IPS DF 6.9 (cell line): ENCODE results near the gene AFF3.
A peak's percentile ranks its signal among the peaks of the same experiment; 100 is the strongest.

Source experiments
- DNase-seq: peaks from one replicate; pipeline ENCODE4 v3.0.0-alpha.2; 2013; ENCODE audit warnings: low read depth, low spot score
- H3K27ac ChIP-seq: one replicate; pipeline ENCODE4 v1.5.1; 2013; ENCODE audit warnings: low read length, control low read depth
- H3K27me3 ChIP-seq: 2 replicates; pipeline ENCODE4 v1.6.1; 2013; ENCODE audit warnings: mild to moderate bottlenecking, low read length; ENCODE audit not compliant: control insufficient read depth, insufficient read depth
- H3K36me3 ChIP-seq: 2 replicates; pipeline ENCODE4 v1.6.1; 2013; ENCODE audit warnings: low read length; ENCODE audit not compliant: control insufficient read depth, insufficient read depth
- H3K4me1 ChIP-seq: 2 replicates; pipeline ENCODE4 v1.6.1; 2013; ENCODE audit warnings: low read length; ENCODE audit not compliant: control insufficient read depth, insufficient read depth
- H3K4me3 ChIP-seq: 2 replicates; pipeline ENCODE4 v1.5.1; 2013; ENCODE audit warnings: mild to moderate bottlenecking, low read length
- H3K9me3 ChIP-seq: 2 replicates; pipeline ENCODE4 v1.6.1; 2013; ENCODE audit warnings: low read length, inconsistent platforms; ENCODE audit not compliant: control insufficient read depth, insufficient read depth
- WGBS: extraction: QIAGEN DNeasy Blood & Tissue Kit; methylation state at CpG from one replicate; pipeline ENCODE4 v1.1.7; 2013; ENCODE audit warnings: mixed read lengths, missing lambda C conversion rate; ENCODE audit not compliant: insufficient read length, insufficient coverage; 5-methylcytosine and 5-hydroxymethylcytosine counted together

Gene AFF3, protein sequence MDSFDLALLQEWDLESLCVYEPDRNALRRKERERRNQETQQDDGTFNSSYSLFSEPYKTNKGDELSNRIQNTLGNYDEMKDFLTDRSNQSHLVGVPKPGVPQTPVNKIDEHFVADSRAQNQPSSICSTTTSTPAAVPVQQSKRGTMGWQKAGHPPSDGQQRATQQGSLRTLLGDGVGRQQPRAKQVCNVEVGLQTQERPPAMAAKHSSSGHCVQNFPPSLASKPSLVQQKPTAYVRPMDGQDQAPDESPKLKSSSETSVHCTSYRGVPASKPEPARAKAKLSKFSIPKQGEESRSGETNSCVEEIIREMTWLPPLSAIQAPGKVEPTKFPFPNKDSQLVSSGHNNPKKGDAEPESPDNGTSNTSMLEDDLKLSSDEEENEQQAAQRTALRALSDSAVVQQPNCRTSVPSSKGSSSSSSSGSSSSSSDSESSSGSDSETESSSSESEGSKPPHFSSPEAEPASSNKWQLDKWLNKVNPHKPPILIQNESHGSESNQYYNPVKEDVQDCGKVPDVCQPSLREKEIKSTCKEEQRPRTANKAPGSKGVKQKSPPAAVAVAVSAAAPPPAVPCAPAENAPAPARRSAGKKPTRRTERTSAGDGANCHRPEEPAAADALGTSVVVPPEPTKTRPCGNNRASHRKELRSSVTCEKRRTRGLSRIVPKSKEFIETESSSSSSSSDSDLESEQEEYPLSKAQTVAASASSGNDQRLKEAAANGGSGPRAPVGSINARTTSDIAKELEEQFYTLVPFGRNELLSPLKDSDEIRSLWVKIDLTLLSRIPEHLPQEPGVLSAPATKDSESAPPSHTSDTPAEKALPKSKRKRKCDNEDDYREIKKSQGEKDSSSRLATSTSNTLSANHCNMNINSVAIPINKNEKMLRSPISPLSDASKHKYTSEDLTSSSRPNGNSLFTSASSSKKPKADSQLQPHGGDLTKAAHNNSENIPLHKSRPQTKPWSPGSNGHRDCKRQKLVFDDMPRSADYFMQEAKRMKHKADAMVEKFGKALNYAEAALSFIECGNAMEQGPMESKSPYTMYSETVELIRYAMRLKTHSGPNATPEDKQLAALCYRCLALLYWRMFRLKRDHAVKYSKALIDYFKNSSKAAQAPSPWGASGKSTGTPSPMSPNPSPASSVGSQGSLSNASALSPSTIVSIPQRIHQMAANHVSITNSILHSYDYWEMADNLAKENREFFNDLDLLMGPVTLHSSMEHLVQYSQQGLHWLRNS (N-terminal part only)

DNA sequence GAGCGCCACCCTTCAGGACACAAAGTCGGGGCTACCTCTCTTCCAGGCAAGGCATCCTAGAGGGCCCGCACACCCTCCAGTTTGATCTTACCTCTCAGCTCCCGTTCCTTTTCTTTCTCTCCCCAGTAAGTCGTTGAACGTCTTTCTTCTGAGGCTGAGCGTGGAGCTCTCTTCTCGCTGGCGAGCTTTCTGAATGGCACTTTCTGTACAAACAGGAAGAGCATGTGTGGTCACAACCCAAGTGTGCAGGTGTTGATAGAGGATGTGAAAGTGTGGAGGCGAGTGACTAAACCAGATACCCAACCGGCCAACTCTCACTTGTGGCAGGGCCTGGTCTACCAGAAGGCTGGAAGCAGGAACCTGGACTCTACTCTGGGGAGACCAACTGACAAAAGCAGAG is at the start of gene AFF3:
AFF3 (minus strand) TSS at position 198 of the 400 bp plus-strand sequence. CDS start 38,136 bp downstream, outside the sequence.
- no peaks in the 10 kb centered on the region for H3K9me3 ChIP-seq
- no peaks in the 10 kb centered on the region for H3K36me3 ChIP-seq
- DNase-seq: no peak
- no peaks in the 10 kb centered on the region for H3K27me3 ChIP-seq
- no CpG with 5 or more reads among the region's 11 CpGs for WGBS
- H3K4me3 ChIP-seq: no peak within 1 kb of the TSS
- no peak within 1 kb of the TSS for H3K27ac ChIP-seq
- no peaks in the 10 kb centered on the region for H3K4me1 ChIP-seq

- no peaks in the 10 kb centered on the region for H3K4me1 ChIP-seq
- H3K27me3 ChIP-seq: no peaks in the 10 kb centered on the region
- WGBS: no CpG with 5 or more reads among the region's 6 CpGs
- H3K4me3 ChIP-seq: no peak overlapping the region
- H3K27ac ChIP-seq: no peak overlapping the region
- no peaks in the 10 kb centered on the region for H3K9me3 ChIP-seq
- DNase-seq: no peak
- no peaks in the 10 kb centered on the region for H3K36me3 ChIP-seq
Observed at GRCh38 chr2:100189387-100189786, 47.0 kb upstream of the AFF3 start.

DNA sequence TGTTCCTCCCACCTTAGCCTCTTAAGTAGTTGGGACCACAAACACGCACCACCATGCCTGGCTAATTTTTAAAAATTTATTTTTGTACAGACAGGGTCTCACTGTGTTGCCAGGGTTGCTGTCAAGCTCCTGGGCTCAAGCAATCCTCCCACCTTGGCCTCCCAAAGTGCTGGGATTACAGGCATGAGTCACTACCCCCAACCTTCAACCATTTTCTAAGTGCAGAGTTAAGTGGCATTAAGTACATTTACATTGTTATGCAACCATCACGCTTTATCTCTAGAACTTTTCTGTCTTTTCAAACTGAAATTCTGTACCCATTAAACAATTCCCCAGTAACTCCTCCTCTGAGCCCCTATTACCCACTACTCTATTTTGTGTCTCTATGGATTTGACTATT is 45.9 kb upstream of the AFF3 start:
- Histone ChIP-seq H3K27ac (no peak overlapping the region), H3K4me3 (no peak overlapping the region), H3K4me1 (no peaks in the 10 kb centered on the region), H3K9me3 (no peaks in the 10 kb centered on the region), H3K27me3 (0 out of 2 replicates have a peak, but pooled peaks cover 2% of the 10 kb centered on the region), H3K36me3 (no peaks in the 10 kb centered on the region)
- DNase-seq: no peak
- WGBS: no CpG with 5 or more reads among the region's 2 CpGs

- H3K36me3 ChIP-seq: no peaks in the 10 kb centered on the region
- DNase-seq: no peak
- no peak overlapping the region for H3K27ac ChIP-seq
- no peaks in the 10 kb centered on the region for H3K9me3 ChIP-seq
- H3K4me1 ChIP-seq: peaks cover 2% of the 10 kb centered on the region; the same call in 1 of the 2 replicates
- no peak overlapping the region for H3K4me3 ChIP-seq
- WGBS: no CpG with 5 or more reads among the region's 8 CpGs
- 0 out of 2 replicates have a peak, but pooled peaks cover 2% of the 10 kb centered on the region for H3K27me3 ChIP-seq
Observed at GRCh38 chr2:100186126-100186525, 43.7 kb upstream of the AFF3 start.

DNA sequence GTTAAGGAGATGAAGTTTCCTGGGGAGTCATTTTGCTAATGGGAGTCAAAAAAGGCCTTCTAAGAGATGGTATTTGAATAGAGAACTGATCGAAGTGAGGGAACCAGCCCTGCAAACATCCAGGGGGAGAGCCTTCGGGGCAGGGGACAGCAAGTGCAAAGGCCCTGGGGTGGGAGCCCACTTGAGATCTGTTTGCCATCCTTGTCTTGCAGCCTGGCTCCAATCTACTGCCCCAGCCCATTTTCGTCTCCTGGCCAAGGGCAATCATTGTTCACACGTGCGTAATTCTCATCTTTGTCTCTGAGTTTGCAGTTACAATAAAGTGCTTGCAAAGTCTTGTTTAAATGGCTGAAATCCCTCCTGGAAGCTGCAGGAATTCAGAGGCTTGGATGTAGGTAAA is 43.1 kb upstream of the AFF3 start:
- no peaks in the 10 kb centered on the region for H3K9me3 ChIP-seq
- no CpG with 5 or more reads among the region's 5 CpGs for WGBS
- no peak overlapping the region for H3K27ac ChIP-seq
- H3K4me1 ChIP-seq: peaks cover 2% of the 10 kb centered on the region; the same call in 1 of the 2 replicates
- H3K4me3 ChIP-seq: no peak overlapping the region
- no peaks in the 10 kb centered on the region for H3K36me3 ChIP-seq
- DNase-seq: no peak
- H3K27me3 ChIP-seq: 0 out of 2 replicates have a peak, but pooled peaks cover 2% of the 10 kb centered on the region

- H3K27me3 ChIP-seq: 0 out of 2 replicates have a peak, but pooled peaks cover 2% of the 10 kb centered on the region
- no peak overlapping the region for H3K27ac ChIP-seq
- peaks cover 2% of the 10 kb centered on the region; the same call in 1 of the 2 replicates for H3K4me1 ChIP-seq
- DNase-seq: no peak
- H3K4me3 ChIP-seq: no peak overlapping the region
- H3K9me3 ChIP-seq: no peaks in the 10 kb centered on the region
- H3K36me3 ChIP-seq: no peaks in the 10 kb centered on the region
- WGBS: no CpG with 5 or more reads among the region's 3 CpGs
Observed at GRCh38 chr2:100185105-100185504, 42.7 kb upstream of the AFF3 start.

- no peak for DNase-seq
- peaks cover 2% of the 10 kb centered on the region; the same call in 1 of the 2 replicates for H3K4me1 ChIP-seq
- no peak overlapping the region for H3K4me3 ChIP-seq
- WGBS: no CpG with 5 or more reads among the region's 4 CpGs
- H3K27ac ChIP-seq: no peak overlapping the region
- H3K27me3 ChIP-seq: peaks cover 2% of the 10 kb centered on the region; the same call in 1 of the 2 replicates
- H3K9me3 ChIP-seq: no peaks in the 10 kb centered on the region
- no peaks in the 10 kb centered on the region for H3K36me3 ChIP-seq
Observed at GRCh38 chr2:100184055-100184737, 41.8 kb upstream of the AFF3 start.

- Histone ChIP-seq H3K27ac (no peak overlapping the region), H3K4me1 (peaks cover 2% of the 10 kb centered on the region; the same call in 1 of the 2 replicates), H3K36me3 (no peaks in the 10 kb centered on the region)
Observed at GRCh38 chr2:100182494-100183361, 40.3 kb upstream of the AFF3 start.

GRCh38 chr2:100180503-100180902 is 38.1 kb upstream of the AFF3 start:
- peaks cover 2% of the 10 kb centered on the region; the same call in 1 of the 2 replicates for H3K27me3 ChIP-seq
- no peak overlapping the region for H3K27ac ChIP-seq
- H3K9me3 ChIP-seq: no peaks in the 10 kb centered on the region
- no CpG with 5 or more reads among the region's 5 CpGs for WGBS
- no peak for DNase-seq
- H3K36me3 ChIP-seq: no peaks in the 10 kb centered on the region
- no peak overlapping the region for H3K4me3 ChIP-seq
- peaks cover 2% of the 10 kb centered on the region; the same call in 1 of the 2 replicates for H3K4me1 ChIP-seq

More at GRCh38 chr2:100182494-100183361, 40.3 kb upstream of the AFF3 start:
- no CpG with 5 or more reads among the region's 21 CpGs for WGBS
- no peak overlapping the region for H3K4me3 ChIP-seq
- DNase-seq: peak; percentile 4
- peaks cover 2% of the 10 kb centered on the region; the same call in 1 of the 2 replicates for H3K27me3 ChIP-seq
- no peaks in the 10 kb centered on the region for H3K9me3 ChIP-seq
